HEK293 (cell line): ENCODE results near the gene ASAP2.

Source experiments
- BCL11B ChIP-seq: fragments of 450-650 bp; formaldehyde crosslinking; IDR thresholded peaks from 2 replicates; pipeline ENCODE4 v1.5.1; 2016; ENCODE audit warnings: low read depth, missing biosample characterization, missing genetic modification characterization
- ZFP41 ChIP-seq: fragments of 450-650 bp; formaldehyde crosslinking; IDR thresholded peaks from 2 replicates; pipeline ENCODE4 v1.5.1; 2016; ENCODE audit warnings: missing biosample characterization, missing genetic modification characterization, borderline replicate concordance
- ZNF121 ChIP-seq: fragments of 450-650 bp; formaldehyde crosslinking; IDR thresholded peaks from 2 replicates; pipeline ENCODE4 v1.5.1; 2016; ENCODE audit warnings: missing biosample characterization, missing genetic modification characterization
- ZNF140 ChIP-seq: fragments of 450-650 bp; formaldehyde crosslinking; IDR thresholded peaks from 2 replicates; pipeline ENCODE4 v1.5.1; 2016; ENCODE audit warnings: missing biosample characterization, missing genetic modification characterization
- ZNF423 ChIP-seq: fragments of 450-650 bp; formaldehyde crosslinking; IDR thresholded peaks from 2 replicates; pipeline ENCODE4 v1.5.1; 2016; ENCODE audit warnings: missing biosample characterization, missing genetic modification characterization
- ZNF777 ChIP-seq: fragments of 450-650 bp; formaldehyde crosslinking; IDR thresholded peaks from 2 replicates; pipeline ENCODE4 v1.5.1; 2017; ENCODE audit warnings: missing biosample characterization, missing genetic modification characterization, borderline replicate concordance
- TF ChIP-seq, protein P1 (sequence below): fragments of 450-650 bp; formaldehyde crosslinking; IDR thresholded peaks from 2 replicates; pipeline ENCODE4 v1.5.1; 2016; ENCODE audit warnings: missing biosample characterization, missing genetic modification characterization
- TF ChIP-seq, protein P2 (sequence below): fragments of 450-650 bp; formaldehyde crosslinking; IDR thresholded peaks from 2 replicates; pipeline ENCODE4 v1.5.1; 2016; ENCODE audit warnings: missing biosample characterization, missing genetic modification characterization, low read depth
- TF ChIP-seq, protein P3 (sequence below): fragments of 450-650 bp; formaldehyde crosslinking; IDR thresholded peaks from 2 replicates; pipeline ENCODE4 v1.5.1; 2016; ENCODE audit warnings: missing biosample characterization, missing genetic modification characterization

DNA sequence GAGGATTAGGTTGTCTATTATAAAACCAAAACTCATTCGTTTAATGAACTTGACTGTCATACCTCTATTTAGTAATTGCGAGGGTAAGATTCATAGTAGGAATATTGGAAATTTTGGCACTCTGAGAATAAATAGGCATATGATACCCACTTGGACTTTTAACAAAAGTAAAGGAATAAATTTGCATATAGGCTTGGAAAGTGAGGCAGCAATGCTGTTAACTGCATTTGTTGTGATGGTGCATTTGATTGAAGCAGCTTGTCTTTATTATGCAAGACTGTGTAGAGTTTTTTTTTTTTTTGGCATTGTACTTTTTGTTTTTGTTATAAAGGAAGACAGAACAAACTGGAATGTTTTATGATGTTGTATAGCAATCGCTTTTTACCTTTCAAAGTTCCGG is 197.8 kb downstream of the ASAP2 start:
- TF ChIP-seq ZNF777 (no peak), ZNF423 (tag by site-specific recombination) (no peak), ZFP41 (tag by site-specific recombination) (no peak), ZNF140 (tag by site-specific recombination) (no peak), ZNF121 (tag by site-specific recombination) (no peak), BCL11B (no peak)
- TF ChIP-seq, protein P1, sequence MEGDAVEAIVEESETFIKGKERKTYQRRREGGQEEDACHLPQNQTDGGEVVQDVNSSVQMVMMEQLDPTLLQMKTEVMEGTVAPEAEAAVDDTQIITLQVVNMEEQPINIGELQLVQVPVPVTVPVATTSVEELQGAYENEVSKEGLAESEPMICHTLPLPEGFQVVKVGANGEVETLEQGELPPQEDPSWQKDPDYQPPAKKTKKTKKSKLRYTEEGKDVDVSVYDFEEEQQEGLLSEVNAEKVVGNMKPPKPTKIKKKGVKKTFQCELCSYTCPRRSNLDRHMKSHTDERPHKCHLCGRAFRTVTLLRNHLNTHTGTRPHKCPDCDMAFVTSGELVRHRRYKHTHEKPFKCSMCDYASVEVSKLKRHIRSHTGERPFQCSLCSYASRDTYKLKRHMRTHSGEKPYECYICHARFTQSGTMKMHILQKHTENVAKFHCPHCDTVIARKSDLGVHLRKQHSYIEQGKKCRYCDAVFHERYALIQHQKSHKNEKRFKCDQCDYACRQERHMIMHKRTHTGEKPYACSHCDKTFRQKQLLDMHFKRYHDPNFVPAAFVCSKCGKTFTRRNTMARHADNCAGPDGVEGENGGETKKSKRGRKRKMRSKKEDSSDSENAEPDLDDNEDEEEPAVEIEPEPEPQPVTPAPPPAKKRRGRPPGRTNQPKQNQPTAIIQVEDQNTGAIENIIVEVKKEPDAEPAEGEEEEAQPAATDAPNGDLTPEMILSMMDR (tag by site-specific recombination), result no peak
- TF ChIP-seq, protein P2, sequence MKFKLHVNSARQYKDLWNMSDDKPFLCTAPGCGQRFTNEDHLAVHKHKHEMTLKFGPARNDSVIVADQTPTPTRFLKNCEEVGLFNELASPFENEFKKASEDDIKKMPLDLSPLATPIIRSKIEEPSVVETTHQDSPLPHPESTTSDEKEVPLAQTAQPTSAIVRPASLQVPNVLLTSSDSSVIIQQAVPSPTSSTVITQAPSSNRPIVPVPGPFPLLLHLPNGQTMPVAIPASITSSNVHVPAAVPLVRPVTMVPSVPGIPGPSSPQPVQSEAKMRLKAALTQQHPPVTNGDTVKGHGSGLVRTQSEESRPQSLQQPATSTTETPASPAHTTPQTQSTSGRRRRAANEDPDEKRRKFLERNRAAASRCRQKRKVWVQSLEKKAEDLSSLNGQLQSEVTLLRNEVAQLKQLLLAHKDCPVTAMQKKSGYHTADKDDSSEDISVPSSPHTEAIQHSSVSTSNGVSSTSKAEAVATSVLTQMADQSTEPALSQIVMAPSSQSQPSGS, result no peak
- TF ChIP-seq, protein P3, sequence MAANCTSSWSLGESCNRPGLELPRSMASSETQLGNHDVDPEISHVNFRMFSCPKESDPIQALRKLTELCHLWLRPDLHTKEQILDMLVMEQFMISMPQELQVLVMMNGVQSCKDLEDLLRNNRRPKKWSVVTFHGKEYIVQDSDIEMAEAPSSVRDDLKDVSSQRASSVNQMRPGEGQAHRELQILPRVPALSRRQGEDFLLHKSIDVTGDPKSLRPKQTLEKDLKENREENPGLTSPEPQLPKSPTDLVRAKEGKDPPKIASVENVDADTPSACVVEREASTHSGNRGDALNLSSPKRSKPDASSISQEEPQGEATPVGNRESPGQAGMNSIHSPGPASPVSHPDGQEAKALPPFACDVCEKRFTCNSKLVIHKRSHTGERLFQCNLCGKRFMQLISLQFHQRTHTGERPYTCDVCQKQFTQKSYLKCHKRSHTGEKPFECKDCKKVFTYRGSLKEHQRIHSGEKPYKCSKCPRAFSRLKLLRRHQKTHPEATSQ, result no peak
